HepG2 (cell line): ENCODE results near the gene CTCF. TPM values are rescaled to one million over a fixed set of nuclear protein-coding genes. Genes with fewer than 3 reads are reported as not detected.

Source experiments
- AKAP8 ChIP-seq: sonication (generic); formaldehyde crosslinking; IDR thresholded peaks from 2 replicates; pipeline ENCODE4 v1.5.1; 2020; ENCODE audit warnings: mild to moderate bottlenecking, missing genetic modification reagents
- ARHGAP35 ChIP-seq: sonication (generic); formaldehyde crosslinking; IDR thresholded peaks from 2 replicates; pipeline ENCODE4 v1.9.0; 2022; ENCODE audit warnings: mild to moderate bottlenecking, inconsistent platforms, moderate library complexity, missing genetic modification reagents, borderline replicate concordance
- ATF3 ChIP-seq: sonication (generic); formaldehyde crosslinking; IDR thresholded peaks from 2 replicates; pipeline ENCODE4 v1.4.0; 2020; ENCODE audit warnings: missing genetic modification reagents
- DZIP1 ChIP-seq: sonication (generic); formaldehyde crosslinking; IDR thresholded peaks from 2 replicates; pipeline ENCODE4 v1.5.0; 2020; ENCODE audit warnings: mild to moderate bottlenecking, missing genetic modification reagents
- GABPB1 ChIP-seq: IDR thresholded peaks from 2 replicates; pipeline ENCODE4 v1.6.1; 2016; ENCODE audit warnings: mild to moderate bottlenecking, missing genetic modification reagents, moderate library complexity, missing compliant biosample characterization
- GTF2F1 ChIP-seq: fragments of 150-350 bp; IDR thresholded peaks from 2 replicates; pipeline ENCODE4 v1.6.1; 2014; ENCODE audit warnings: low read length
- HHEX ChIP-seq: IDR thresholded peaks from 2 replicates; pipeline ENCODE4 v1.6.1; 2016; ENCODE audit warnings: control low read depth
- HNF4G ChIP-seq, 2 experiments: sonication (generic) in 1 of 2; formaldehyde crosslinking in 1 of 2; IDR thresholded peaks; 2 replicates each; pipeline versions ENCODE4 v1.4.0 to v1.6.1; 2011 to 2020; ENCODE audit warnings: borderline replicate concordance in 2 of 2, low read depth in 2 of 2, mild to moderate bottlenecking in 2 of 2, low read length in 1 of 2, missing genetic modification reagents in 1 of 2, moderate library complexity in 1 of 2
- MLX ChIP-seq: IDR thresholded peaks from 2 replicates; pipeline ENCODE4 v1.6.1; 2016
- NFYB ChIP-seq: sonication (generic); formaldehyde crosslinking; IDR thresholded peaks from 2 replicates; pipeline ENCODE4 v1.4.0; 2020; ENCODE audit warnings: missing genetic modification reagents
- NR3C1 ChIP-seq: sonication (generic); formaldehyde crosslinking; IDR thresholded peaks from 2 replicates; pipeline ENCODE4 v1.4.0; 2020; ENCODE audit warnings: missing genetic modification reagents
- RNF219 ChIP-seq: sonication (generic); formaldehyde crosslinking; IDR thresholded peaks from 2 replicates; pipeline ENCODE4 v1.5.0; 2020; ENCODE audit warnings: mild to moderate bottlenecking, missing genetic modification reagents
- SIN3A ChIP-seq: IDR thresholded peaks from 2 replicates; pipeline ENCODE4 v1.6.1; 2011; ENCODE audit warnings: low read depth, mild to moderate bottlenecking, control low read depth, low read length, borderline replicate concordance
- STAG1 ChIP-seq: sonication (generic); formaldehyde crosslinking; IDR thresholded peaks from 2 replicates; pipeline ENCODE4 v1.4.0; 2020; ENCODE audit warnings: missing genetic modification reagents
- TBX3 ChIP-seq: fragments of 450-650 bp; IDR thresholded peaks from 2 replicates; pipeline ENCODE4 v1.6.1; 2017; ENCODE audit warnings: antibody characterized with exemption, mild to moderate bottlenecking, inconsistent platforms, borderline replicate concordance
- TEAD3 ChIP-seq: optimal IDR thresholded peaks from 2 replicates; pipeline ENCODE3; 2016; ENCODE audit warnings: borderline replicate concordance
- ZBTB20 ChIP-seq: sonication (generic); formaldehyde crosslinking; IDR thresholded peaks from 2 replicates; pipeline ENCODE4 v1.8.1; 2023; ENCODE audit warnings: missing genetic modification reagents, low read depth, mild to moderate bottlenecking, borderline replicate concordance
- ZC3H13 ChIP-seq: sonication (generic); formaldehyde crosslinking; IDR thresholded peaks from 2 replicates; pipeline ENCODE4 v1.8.1; 2023; ENCODE audit warnings: mild to moderate bottlenecking, missing genetic modification reagents, moderate library complexity
- ZNF207 ChIP-seq: fragments of 450-650 bp; IDR thresholded peaks from 2 replicates; pipeline ENCODE4 v1.6.1; 2016; ENCODE audit warnings: antibody characterized with exemption, borderline replicate concordance
- ZNF225 ChIP-seq: sonication (generic); formaldehyde crosslinking; IDR thresholded peaks from 2 replicates; pipeline ENCODE4 v1.4.0; 2020; ENCODE audit warnings: mild to moderate bottlenecking, missing genetic modification reagents
- ZNF326 ChIP-seq: sonication (generic); formaldehyde crosslinking; IDR thresholded peaks from 2 replicates; pipeline ENCODE4 v1.4.0; 2020; ENCODE audit warnings: missing genetic modification reagents, borderline replicate concordance
- ZNF564 ChIP-seq: sonication (generic); formaldehyde crosslinking; IDR thresholded peaks from 2 replicates; pipeline ENCODE4 v1.8.1; 2023; ENCODE audit warnings: mild to moderate bottlenecking, missing genetic modification reagents
- ZNF740 ChIP-seq: sonication (generic); formaldehyde crosslinking; IDR thresholded peaks from 2 replicates; pipeline ENCODE4 v1.4.0; 2020; ENCODE audit warnings: missing genetic modification reagents
- ZSCAN21 ChIP-seq: sonication (generic); formaldehyde crosslinking; IDR thresholded peaks from 2 replicates; pipeline ENCODE4 v1.8.0; 2022; ENCODE audit warnings: mild to moderate bottlenecking, missing genetic modification reagents, moderate library complexity, borderline replicate concordance
- polyA plus RNA-seq, 8 experiments: library from polyadenylated mRNA; depleted of rRNA in 3 of 8; stranded (reverse) in 7 of 8; unstranded in 1 of 8; fragments of >200 nt; fragmentation: Illumina TruSeq in 4 of 8; extraction: Trizol in 4 of 8; gene quantifications; 2 replicates each; pipeline versions ENCODE4 v1.2.1 to v1.2.3, GENCODE V29; 2011 to 2016; ENCODE audit warnings: low read depth in 4 of 8, missing spikeins in 1 of 8, mixed read lengths in 1 of 8; ENCODE audit not compliant: insufficient read depth in 1 of 8
- total RNA-seq, 5 experiments: library from RNA; depleted of rRNA; stranded (reverse); fragments of >200 nt; fragmentation: Illumina TruSeq; extraction: Trizol; gene quantifications; 2 replicates each; pipeline ENCODE4 v1.2.3, GENCODE V29; 2016; ENCODE audit warnings: low read depth in 1 of 5

CTCF gene
- total and polyA plus RNA-seq, 2 of the 13 experiments (the other 11 are each of a cell fraction or from before 2014, with no cell fraction given): 19.5 to 37.5 TPM

GRCh38 chr16:67562918-67563707, 787 bp downstream of the CTCF start (continued):
- TF ChIP-seq DZIP1 (CRISPR knock-in tag) (peak; percentile 37; the same call in 1 of the 2 replicates), TBX3 (no peak), MLX (CRISPR knock-in tag) (no peak; the same call in 1 of the 2 replicates), ARHGAP35 (peak; percentile 88), NR3C1 (CRISPR knock-in tag) (no peak), AKAP8 (CRISPR knock-in tag) (peak; percentile 36; the same call in 1 of the 2 replicates), ZNF207 (no peak), GABPB1 (CRISPR knock-in tag) (peak; percentile 75; the same call in 1 of the 2 replicates), ZSCAN21 (peak; percentile 74; the same call in 1 of the 2 replicates), HNF4G (IDR thresholded peaks at IDR 0.05; ENCODE audit: borderline replicate concordance, low read depth, low read length) (no peak), HNF4G (CRISPR knock-in tag; IDR thresholded peaks at IDR 0.05; ENCODE audit: borderline replicate concordance, low read depth) (no peak), ZBTB20 (CRISPR knock-in tag) (no peak), TEAD3 (CRISPR knock-in tag) (no peak), ZNF225 (CRISPR knock-in tag) (peak; percentile 94), SIN3A (peak; percentile 52; the same call in 1 of the 2 replicates), ZNF740 (CRISPR knock-in tag) (peak; percentile 89), ZNF326 (no peak), ZNF564 (CRISPR knock-in tag) (peak; percentile 63; the same call in 1 of the 2 replicates), ATF3 (CRISPR knock-in tag) (no peak; the same call in 1 of the 2 replicates), RNF219 (CRISPR knock-in tag) (no peak), ZC3H13 (CRISPR knock-in tag) (peak; percentile 91), GTF2F1 (no peak), NFYB (CRISPR knock-in tag) (no peak), STAG1 (CRISPR knock-in tag) (0 out of 2 replicates have a peak, but pooled peaks have one; percentile 16), HHEX (CRISPR knock-in tag) (no peak)
